Liver (tissue), 9 donors: ENCODE results near the gene BAK1. TPM values are rescaled to one million over a fixed set of nuclear protein-coding genes. Genes with fewer than 3 reads are reported as not detected.

Source experiments
- DNase-seq: peaks from one replicate; pipeline ENCODE4 v3.0.0-alpha.2; 2017; ENCODE audit warnings: low spot score
- H3K27ac ChIP-seq, 2 donors: one replicate each; pipeline ENCODE4 v1.7.0; 2013; ENCODE audit warnings: inconsistent platforms in 2 of 2, low read length in 2 of 2, control low read depth in 1 of 2, low read depth in 1 of 2, mild to moderate bottlenecking in 1 of 2
- H3K27me3 ChIP-seq, 4 donors: one replicate each; pipeline versions ENCODE4 v1.6.1 to v1.7.0; 2013; ENCODE audit warnings: low read length in 3 of 4, inconsistent platforms in 1 of 4, mild to moderate bottlenecking in 1 of 4, moderate library complexity in 1 of 4; ENCODE audit not compliant: control insufficient read depth in 4 of 4, insufficient read depth in 4 of 4
- H3K36me3 ChIP-seq, 4 donors: one replicate each; pipeline versions ENCODE4 v1.6.1 to v1.7.0; 2013; ENCODE audit warnings: low read length in 3 of 4, mild to moderate bottlenecking in 3 of 4, low read depth in 1 of 4, moderate library complexity in 1 of 4; ENCODE audit not compliant: control insufficient read depth in 4 of 4, insufficient read depth in 3 of 4
- H3K4me1 ChIP-seq, 4 donors: one replicate each; pipeline versions ENCODE4 v1.6.1 to v1.7.0; 2013; ENCODE audit warnings: low read length in 3 of 4, mild to moderate bottlenecking in 3 of 4, moderate library complexity in 1 of 4; ENCODE audit not compliant: control insufficient read depth in 4 of 4, insufficient read depth in 4 of 4
- H3K4me3 ChIP-seq, 3 donors: one replicate each; pipeline versions ENCODE4 v1.6.1 to v1.7.0; 2013; ENCODE audit warnings: low read length in 3 of 3, control low read depth in 1 of 3, low read depth in 1 of 3, mild to moderate bottlenecking in 1 of 3
- H3K9ac ChIP-seq, 2 donors: one replicate each; pipeline ENCODE4 v1.7.0; 2013; ENCODE audit warnings: low read length in 2 of 2, mild to moderate bottlenecking in 2 of 2, moderate library complexity in 2 of 2, control low read depth in 1 of 2, low read depth in 1 of 2
- H3K9me3 ChIP-seq, 4 donors: one replicate each; pipeline versions ENCODE4 v1.6.1 to v1.7.0; 2013; ENCODE audit warnings: low read length in 3 of 4; ENCODE audit not compliant: control insufficient read depth in 4 of 4
- ATF3 ChIP-seq: IDR thresholded peaks from 2 replicates; pipeline ENCODE4 v1.6.1; 2016; ENCODE audit warnings: antibody characterized with exemption
- CTCF ChIP-seq: fragments of 150-350 bp; IDR thresholded peaks from 2 replicates; pipeline ENCODE4 v1.5.1; 2017; ENCODE audit warnings: improper control_type of control experiment, low read depth, low read length; ENCODE audit not compliant: missing input control
- EGR1 ChIP-seq, 2 donors: IDR thresholded peaks; 2 replicates each; pipeline ENCODE4 v1.6.1; 2016 to 2018; ENCODE audit warnings: antibody characterized with exemption in 2 of 2, low read depth in 2 of 2
- FOXA1 ChIP-seq: IDR thresholded peaks from 2 replicates; pipeline ENCODE4 v1.6.1; 2016; ENCODE audit warnings: antibody characterized with exemption
- FOXA2 ChIP-seq: IDR thresholded peaks from 2 replicates; pipeline ENCODE4 v1.6.1; 2016; ENCODE audit warnings: antibody characterized with exemption
- GABPA ChIP-seq, 2 donors: IDR thresholded peaks in 1 of 2; conservative IDR thresholded peaks in 1 of 2; 2 replicates each; pipeline ENCODE4 v1.6.1; 2016; ENCODE audit warnings: antibody characterized with exemption in 2 of 2, mild to moderate bottlenecking in 1 of 2, moderate library complexity in 1 of 2
- HNF4A ChIP-seq, 2 donors: conservative IDR thresholded peaks; 2 replicates each; pipeline ENCODE4 v1.6.1; 2016; ENCODE audit warnings: antibody characterized with exemption in 2 of 2, mild to moderate bottlenecking in 2 of 2
- HNF4G ChIP-seq: IDR thresholded peaks from 2 replicates; pipeline ENCODE4 v1.6.1; 2016; ENCODE audit warnings: antibody characterized with exemption
- JUND ChIP-seq, 2 donors: IDR thresholded peaks; 2 replicates each; pipeline ENCODE4 v1.6.1; 2016; ENCODE audit warnings: antibody characterized with exemption in 2 of 2
- NR2F2 ChIP-seq: IDR thresholded peaks from 2 replicates; pipeline ENCODE4 v1.6.1; 2016; ENCODE audit warnings: antibody characterized with exemption
- RAD21 ChIP-seq, 2 donors: IDR thresholded peaks; 2 replicates each; pipeline ENCODE4 v1.6.1; 2016; ENCODE audit warnings: antibody characterized with exemption in 2 of 2, mild to moderate bottlenecking in 2 of 2
- REST ChIP-seq: IDR thresholded peaks from 2 replicates; pipeline ENCODE4 v1.6.1; 2016; ENCODE audit warnings: antibody characterized with exemption, mild to moderate bottlenecking
- RXRA ChIP-seq, 2 donors: IDR thresholded peaks; 2 replicates each; pipeline ENCODE4 v1.6.1; 2017 to 2018; ENCODE audit warnings: antibody characterized with exemption in 2 of 2, mild to moderate bottlenecking in 1 of 2
- SP1 ChIP-seq: IDR thresholded peaks from 2 replicates; pipeline ENCODE4 v1.6.1; 2018; ENCODE audit warnings: antibody characterized with exemption, mild to moderate bottlenecking
- TAF1 ChIP-seq: conservative IDR thresholded peaks from 2 replicates; pipeline ENCODE4 v1.6.1; 2016; ENCODE audit warnings: antibody characterized with exemption, mild to moderate bottlenecking
- YY1 ChIP-seq: IDR thresholded peaks from 2 replicates; pipeline ENCODE4 v1.6.1; 2016; ENCODE audit warnings: antibody characterized with exemption, mild to moderate bottlenecking
- ZBTB33 ChIP-seq: IDR thresholded peaks from 2 replicates; pipeline ENCODE4 v1.6.1; 2016; ENCODE audit warnings: antibody characterized with exemption
- WGBS: extraction: QIAGEN DNeasy Blood & Tissue Kit; methylation state at CpG from one replicate; pipeline ENCODE4 v1.1.7; 2013; 5-methylcytosine and 5-hydroxymethylcytosine counted together
- polyA plus RNA-seq, 2 donors: library from polyadenylated mRNA; stranded (reverse) in 1 of 2; unstranded in 1 of 2; fragments of 200-250 nt in 1 of 2; fragments of >200 nt in 1 of 2; fragmentation: Nextera tagmentation in 1 of 2; extraction: Ambion mirVana in 1 of 2; gene quantifications; one replicate each; pipeline versions ENCODE4 v1.2.1 to v1.2.3, GENCODE V29; 2013 to 2015
- total RNA-seq, 2 donors: library from RNA; depleted of rRNA; stranded (reverse); fragments of >200 nt; gene quantifications; one replicate each; pipeline ENCODE4 v1.2.3, GENCODE V29; 2014
- TF ChIP-seq, protein P1 (sequence below): IDR thresholded peaks from 2 replicates; pipeline ENCODE4 v1.6.1; 2016; ENCODE audit warnings: antibody characterized with exemption
- donor health status: healthy.
- donor health status: healthy.
- donor health status: healthy.
- donor health status: healthy.
- donor health status: healthy.

The BAK1 gene
- total and polyA plus RNA-seq, 4 donors = 2.4 to 8.7 (median 5.3) TPM

GRCh38 chr6:33552252-33552651 lies 27.8 kb downstream of the BAK1 start:
- no peaks in the 10 kb centered on the region for H3K27me3 ChIP-seq
- H3K4me1 ChIP-seq = no peaks in the 10 kb centered on the region
- no peak for DNase-seq
- no peaks in the 10 kb centered on the region for H3K9me3 ChIP-seq
- no peak overlapping the region for H3K9ac ChIP-seq
- no peak overlapping the region for H3K4me3 ChIP-seq
- TF ChIP-seq RAD21 (IDR thresholded peaks at IDR 0.05) = no peak
- no peak overlapping the region for H3K27ac ChIP-seq
- WGBS = 96% methylated on average over 7 of the region's 7 CpGs
- H3K36me3 ChIP-seq = no peaks in the 10 kb centered on the region

DNA sequence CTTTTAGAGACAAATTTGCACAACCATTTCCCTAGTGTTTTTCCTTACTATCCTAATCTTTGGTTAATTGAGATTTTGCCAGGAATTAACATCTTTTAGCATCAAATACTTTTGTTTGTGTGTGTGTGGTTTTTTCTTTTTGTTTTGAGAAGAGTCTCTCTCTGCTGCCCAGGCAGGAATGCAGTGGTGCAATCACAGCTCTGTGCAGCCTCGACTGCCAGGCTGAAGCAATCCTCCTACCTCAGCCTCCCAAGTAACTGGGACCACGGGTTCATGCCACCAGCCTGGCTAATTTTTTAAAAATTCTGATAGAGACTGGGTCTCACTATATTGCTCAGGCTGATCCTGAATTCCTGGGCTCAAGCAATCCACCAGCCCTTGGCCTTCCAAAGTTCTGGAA lies 28.5 kb downstream of the BAK1 start:
- Histone ChIP-seq H3K27ac (no peak overlapping the region), H3K36me3 (no peaks in the 10 kb centered on the region), H3K9me3 (no peaks in the 10 kb centered on the region), H3K4me3 (no peak overlapping the region), H3K4me1 (no peaks in the 10 kb centered on the region), H3K9ac (no peak overlapping the region), H3K27me3 (no peaks in the 10 kb centered on the region)
- 71% methylated on average over 2 of the region's 2 CpGs for WGBS
- no peak for DNase-seq
- TF ChIP-seq FOXA2 (no peak), NR2F2 (no peak), RXRA (IDR thresholded peaks at IDR 0.05) (no peak), ATF3 (no peak), RAD21 (IDR thresholded peaks at IDR 0.05) (no peak), HNF4G (no peak), GABPA (IDR thresholded peaks at IDR 0.05 in 1 of 2, conservative IDR thresholded peaks at IDR 0.05 in 1 of 2) (no peak), FOXA1 (no peak), YY1 (no peak), HNF4A (conservative IDR thresholded peaks at IDR 0.05) (no peak), TAF1 (no peak), SP1 (no peak), ZBTB33 (no peak), REST (no peak), CTCF (no peak), JUND (IDR thresholded peaks at IDR 0.05) (no peak), EGR1 (IDR thresholded peaks at IDR 0.05; ENCODE audit: low read depth in 2 of 2) (no peak)
- TF ChIP-seq, protein P1, sequence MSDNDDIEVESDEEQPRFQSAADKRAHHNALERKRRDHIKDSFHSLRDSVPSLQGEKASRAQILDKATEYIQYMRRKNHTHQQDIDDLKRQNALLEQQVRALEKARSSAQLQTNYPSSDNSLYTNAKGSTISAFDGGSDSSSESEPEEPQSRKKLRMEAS = no peak
